Renal cortex interstitium (tissue), 11 donors: ENCODE data around the gene SLC25A25. TPM values are rescaled to one million over a fixed set of nuclear protein-coding genes. Genes with fewer than 3 reads are reported as not detected.

Experiments
- DNase-seq, 11 donors: peaks; one replicate each; pipeline ENCODE4 v3.0.0-alpha.2; 2013; ENCODE audit warnings: low read depth in 9 of 11, low spot score in 4 of 11; ENCODE audit errors: extremely low read depth in 1 of 11
- polyA plus RNA-seq, 3 donors: library from polyadenylated mRNA; unstranded; fragments of 120-200 nt; gene quantifications; one replicate each; pipeline ENCODE4 v1.2.1, GENCODE V29; 2013; ENCODE audit not compliant: insufficient read length in 3 of 3

The SLC25A25 gene
- polyA plus RNA-seq, 3 donors, result 13.0 to 14.9 (median 13.2) TPM

DNA sequence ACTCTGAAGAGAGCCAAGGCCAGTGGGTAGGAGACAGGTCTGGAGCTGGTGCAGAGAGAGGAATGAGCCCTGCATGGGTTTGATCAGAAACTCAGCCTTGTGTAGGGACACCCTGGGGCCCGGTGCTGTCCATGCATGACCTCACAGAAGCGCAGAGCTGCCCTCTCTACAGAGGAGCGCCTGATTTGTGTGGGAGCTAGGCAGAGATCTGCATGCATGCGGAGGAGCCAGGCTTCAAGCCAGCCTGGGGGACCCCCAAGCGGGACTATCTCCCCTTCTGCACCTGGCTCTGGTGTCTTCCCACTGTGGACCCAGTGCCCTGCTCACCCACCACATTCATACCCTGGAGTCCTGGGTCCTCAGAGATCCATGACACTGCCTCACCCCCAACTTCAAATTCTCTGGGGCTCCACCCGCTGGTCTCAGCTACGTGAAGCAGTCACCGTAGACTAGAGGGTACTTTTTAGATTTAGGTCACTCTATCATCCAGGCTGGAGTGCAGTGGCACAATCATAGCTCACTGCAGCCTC, 78.6 kb downstream of the SLC25A25 start:
- DNase-seq, result no peak

DNA sequence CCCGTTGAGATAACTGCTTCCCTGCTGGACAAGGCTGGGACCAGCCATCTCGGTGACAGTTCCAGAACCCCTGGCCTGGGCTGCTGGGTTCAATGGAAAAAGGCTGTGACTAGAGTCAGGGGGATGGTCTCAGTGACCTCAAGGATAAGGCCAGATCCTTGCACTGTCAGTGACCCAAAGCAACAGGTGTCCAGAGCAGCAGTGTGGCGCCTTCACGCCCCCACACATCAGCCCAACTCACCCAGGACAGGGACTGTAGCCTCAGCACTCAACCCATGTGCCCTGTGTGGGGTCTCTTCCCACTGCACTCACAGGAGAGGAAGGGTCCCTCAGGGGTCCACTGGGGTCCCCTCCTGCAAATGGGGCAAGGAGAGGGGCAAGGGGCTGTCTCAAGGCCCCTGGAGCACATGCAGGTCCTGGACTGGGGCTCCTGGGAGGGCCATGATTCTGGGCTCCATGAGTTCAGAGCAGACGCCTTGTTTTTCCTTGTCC, 80.5 kb downstream of the SLC25A25 start:
- no peak for DNase-seq

DNA sequence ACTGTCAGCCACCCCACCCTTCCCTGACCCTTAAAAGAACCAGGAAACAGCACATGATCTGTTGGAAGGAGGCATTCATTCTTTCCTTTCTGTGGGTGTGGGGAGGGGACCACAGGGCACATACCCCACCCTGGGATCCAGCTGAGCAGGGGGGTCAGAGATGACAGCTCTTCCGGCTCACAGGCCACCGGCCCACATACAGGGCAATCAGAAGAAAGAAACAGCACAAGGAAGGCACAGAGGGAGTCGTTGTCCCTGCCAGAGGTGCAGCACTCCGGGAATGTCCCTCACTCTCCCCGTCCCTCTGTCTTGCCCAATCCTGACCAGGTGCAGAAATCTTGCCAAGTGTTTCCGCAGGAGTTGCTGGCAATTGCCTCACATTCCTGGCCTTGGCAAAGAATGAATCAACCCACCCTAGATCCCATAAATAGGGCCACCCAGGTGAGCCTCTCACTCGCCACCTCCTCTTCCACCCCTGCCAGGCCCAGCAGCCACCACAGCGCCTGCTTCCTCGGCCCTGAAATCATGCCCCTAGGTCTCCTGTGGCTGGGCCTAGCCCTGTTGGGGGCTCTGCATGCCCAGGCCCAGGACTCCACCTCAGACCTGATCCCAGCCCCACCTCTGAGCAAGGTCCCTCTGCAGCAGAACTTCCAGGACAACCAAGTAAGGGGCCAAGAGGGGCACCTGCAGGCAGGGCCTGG, 81.1 kb downstream of the SLC25A25 start, which contains the start of gene LCN2:
TSS of gene LCN2 (plus strand) at position 453 of the 701 bp plus-strand sequence. CDS start at position 526, 73 bp downstream.
- no peak for DNase-seq

DNA sequence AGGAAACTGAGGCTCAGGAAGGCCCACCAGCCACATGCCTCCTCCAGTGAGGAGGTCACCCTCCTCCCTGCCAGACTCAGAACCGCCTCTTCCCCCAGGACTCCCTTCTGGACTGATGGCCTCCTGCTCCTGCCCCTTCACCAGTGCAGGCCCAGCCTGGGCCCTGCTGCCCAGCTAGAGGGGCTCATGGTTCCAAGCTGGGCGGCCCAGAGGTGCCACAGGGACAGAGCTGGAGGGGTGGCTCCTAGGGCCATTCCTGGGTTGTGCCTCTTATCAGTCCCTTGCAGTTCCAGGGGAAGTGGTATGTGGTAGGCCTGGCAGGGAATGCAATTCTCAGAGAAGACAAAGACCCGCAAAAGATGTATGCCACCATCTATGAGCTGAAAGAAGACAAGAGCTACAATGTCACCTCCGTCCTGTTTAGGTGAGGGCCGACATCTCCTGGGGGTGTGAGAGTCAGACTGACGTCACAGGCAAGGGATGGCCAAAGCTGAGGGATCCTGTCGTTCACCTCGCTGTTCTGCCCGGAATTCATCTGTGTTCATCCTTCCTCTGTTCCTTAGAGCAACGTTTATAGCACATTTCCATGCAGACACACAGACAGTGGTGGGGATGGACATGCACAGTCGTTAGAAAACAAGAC, 82.0 kb downstream of the SLC25A25 start:
- no peak for DNase-seq

DNA sequence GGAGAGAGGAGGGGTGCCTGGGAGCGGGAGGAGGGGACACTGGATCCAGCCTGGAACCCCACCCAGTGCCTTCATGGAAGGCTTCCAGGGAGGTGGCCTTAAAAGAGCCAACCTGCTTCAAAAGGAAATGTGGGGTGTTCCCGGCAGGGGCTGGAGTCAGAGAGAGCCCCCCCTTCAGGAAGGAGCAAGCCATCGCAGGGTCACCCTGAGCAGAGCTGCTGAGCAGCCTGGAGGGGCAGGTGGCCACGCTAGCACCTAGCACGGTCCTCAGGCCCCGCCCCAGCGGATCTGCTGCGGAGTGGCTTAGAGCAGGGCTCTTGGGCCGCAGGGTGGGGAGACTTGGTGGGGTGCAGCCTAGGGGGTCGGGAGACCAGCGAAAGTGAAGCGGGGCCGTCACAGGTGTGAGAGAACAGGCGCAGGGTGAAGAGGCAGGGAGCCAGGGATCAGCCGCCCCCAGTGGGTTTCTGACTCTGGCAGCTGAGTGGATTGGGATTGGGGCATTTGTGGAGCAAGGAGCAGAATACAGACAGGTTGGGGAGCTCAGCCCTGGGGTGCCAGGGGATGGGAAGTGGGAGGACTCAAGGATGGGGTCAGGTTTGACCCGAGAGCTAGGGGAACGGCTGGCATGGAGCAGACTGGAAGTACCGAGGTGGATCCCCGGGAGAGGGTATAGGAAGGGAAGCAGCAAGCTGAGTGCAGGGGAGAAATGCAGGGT, 82.7 kb downstream of the SLC25A25 start:
- DNase-seq, result no peak

DNA sequence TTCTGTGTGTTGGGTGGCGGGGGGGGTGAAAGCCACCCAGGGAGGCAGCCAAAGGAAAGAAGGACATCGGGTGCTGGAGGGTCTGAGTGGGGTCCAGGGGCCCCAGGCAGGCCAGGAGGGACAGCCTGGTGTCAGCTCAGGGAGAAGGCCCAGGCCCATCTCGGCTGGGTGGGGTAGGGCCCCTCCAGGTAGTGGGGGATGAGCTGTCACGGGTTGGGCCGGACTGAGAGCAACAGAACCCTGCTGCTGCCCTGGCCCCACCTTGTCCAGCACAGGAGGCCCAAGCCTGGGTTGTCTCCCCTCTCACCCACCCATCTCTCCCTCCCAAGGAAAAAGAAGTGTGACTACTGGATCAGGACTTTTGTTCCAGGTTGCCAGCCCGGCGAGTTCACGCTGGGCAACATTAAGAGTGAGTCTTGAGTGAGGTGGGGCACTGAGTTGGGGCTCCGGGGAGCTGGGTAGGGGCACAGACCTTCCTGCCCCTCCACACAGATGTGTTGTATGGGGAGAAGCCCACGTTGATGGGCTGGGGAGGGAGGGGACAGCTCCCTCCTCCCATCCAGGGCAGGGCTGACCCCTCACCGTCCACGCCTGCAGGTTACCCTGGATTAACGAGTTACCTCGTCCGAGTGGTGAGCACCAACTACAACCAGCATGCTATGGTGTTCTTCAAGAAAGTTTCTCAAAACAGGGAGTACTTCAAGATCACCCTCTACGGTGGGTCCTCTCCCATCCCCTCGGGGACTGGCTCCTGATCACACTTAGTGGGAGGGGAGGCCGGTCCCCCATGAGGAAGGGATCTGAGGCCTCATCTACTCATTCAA, 83.5 kb downstream of the SLC25A25 start:
- no peak for DNase-seq

DNA sequence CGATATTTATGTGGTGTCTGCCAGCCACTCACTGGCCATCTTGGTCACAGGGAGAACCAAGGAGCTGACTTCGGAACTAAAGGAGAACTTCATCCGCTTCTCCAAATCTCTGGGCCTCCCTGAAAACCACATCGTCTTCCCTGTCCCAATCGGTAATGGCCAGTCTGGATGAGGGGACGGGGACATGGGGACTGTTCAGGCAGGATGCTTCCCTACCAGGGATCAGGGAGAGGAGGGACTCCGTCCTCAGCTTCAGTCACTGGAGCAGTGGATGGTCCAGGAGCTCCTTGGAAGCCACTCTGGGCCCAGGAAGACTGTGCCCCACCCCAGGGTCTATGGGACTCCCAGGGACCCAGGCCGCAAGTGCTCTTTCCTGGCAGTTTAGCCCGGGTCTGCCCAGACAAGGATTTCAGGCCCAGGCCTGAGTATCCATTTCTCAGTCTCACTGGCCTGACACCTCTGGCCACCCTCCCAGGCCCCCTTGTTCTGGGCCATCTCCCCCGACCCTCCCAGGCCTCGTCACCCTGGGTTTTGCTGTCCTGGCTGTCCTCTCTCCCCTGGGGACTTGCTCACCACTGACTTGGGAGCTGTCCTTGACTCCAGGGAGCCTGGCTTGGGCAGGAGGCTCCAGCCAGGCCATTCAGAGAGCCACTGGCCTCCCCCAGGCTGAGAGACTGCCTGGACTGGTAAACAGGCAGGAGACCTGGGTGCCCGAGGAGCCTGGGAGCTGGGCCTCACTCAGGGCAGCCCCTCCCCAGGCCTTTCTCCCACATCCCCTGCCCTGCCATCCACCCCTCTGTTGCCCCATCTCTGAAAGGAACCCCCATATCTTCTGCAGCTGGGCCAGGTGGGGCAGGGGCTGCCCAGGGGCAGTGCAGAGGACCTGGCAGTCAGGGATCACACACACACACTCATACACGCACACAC, 84.4 kb downstream of the SLC25A25 start:
- DNase-seq, result no peak

DNA sequence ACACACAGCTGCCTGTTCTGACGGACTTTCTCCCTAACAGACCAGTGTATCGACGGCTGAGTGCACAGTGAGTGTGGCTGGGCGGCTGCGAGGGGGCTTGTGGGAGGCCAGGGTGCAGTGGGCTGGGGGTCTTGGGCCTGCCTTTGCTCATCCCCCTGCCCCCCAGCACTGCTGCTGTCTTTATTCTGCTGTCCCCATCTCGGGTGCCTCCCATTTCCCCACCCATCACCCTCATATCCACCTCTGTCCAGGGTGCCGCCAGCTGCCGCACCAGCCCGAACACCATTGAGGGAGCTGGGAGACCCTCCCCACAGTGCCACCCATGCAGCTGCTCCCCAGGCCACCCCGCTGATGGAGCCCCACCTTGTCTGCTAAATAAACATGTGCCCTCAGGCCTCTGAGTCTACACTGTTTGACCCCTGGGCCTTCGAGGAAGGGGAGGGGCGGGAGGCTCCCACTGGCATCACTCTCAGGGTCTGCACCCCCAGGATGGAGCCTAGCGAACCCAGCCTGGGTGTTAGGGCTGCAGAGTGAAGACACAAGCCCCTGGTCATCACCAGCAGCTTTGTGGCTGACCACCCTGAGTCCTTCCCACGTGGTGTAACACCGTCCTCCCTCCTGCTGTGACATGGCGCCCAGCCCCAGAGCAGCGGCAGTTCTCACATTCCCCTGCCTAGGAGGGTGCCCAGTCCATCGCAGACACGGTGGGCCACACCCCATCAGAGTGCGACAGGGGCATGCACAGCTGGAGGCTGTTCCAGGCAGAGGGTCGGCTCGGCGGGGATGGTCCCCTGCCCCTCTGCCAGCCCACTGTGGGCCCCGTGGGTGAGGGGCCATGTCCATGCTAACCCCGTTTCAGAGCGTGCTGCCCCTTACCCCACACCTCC, 85.3 kb downstream of the SLC25A25 start:
- DNase-seq, result no peak

DNA sequence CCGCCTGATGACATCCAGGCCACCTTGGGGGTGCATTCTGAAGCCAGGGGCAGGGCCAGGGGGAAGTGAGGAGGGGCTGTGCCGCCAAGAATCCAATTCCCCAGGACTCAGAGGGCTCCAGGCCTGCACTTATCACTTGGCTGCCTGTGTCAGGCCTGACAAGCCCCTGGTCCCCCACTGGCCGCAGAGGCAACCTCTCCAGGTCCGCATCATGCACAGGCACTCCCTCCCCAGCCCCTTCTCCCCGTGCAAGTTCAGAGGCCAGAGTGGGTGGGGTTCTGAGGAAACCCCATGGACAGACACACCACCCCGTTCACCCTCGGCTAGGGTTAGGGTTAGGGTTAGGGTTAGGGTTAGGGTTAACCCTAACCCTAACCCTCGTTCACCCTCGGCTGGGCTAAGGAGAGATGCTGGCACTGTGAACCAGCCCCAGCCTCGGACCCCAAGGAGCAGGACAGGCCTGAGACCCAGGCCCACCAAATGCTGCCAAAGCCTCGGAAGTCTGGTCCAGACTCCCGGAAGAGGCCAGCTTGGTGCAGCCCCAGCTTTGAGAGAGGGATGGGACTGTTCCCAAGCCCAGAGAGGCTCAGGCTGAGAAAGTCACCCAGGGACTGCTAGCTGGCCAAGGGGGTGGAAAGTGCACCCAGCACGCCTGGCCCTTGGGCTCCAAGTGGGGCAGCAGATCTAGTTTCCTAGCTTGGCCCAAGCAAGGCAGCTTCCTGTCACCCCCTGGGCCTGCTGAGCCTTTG, 86.1 kb downstream of the SLC25A25 start:
- no peak for DNase-seq

DNA sequence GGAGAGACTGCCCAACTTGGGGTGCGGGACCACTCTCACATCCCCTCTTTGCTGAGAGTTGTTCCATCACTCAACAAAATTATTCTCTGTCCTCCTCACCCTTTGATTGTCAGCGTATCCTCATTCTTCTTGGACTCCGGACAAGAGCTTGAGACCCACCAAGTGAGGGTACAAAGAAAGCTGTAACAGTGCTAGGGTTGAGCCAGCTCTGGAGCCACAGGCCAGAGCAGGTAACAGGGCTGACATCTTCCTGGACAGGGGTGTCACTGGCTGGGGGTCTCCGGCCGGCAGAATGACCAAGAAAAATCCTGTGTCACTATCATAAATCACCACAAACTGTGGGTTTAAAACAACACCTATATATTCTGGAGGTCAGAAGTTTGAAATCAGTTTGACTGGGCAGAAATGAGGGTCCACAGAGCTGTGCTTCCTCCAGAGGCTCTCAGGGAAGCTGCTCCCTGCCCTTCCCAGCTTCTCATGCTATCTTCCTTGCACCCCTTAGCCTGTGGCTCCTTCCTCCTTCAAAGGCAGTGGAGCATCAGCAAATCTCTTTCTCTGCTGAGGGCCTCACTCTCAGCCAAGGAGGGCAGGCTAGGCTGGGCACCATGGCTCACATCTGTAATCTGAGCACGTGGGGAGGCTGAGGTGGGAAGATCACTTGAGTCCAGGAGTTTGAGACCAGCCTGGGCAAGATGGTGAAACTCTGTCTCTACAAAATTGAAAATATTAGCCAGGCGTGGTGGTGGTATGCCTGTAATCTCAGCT, 87.9 kb downstream of the SLC25A25 start:
- no peak for DNase-seq

Other genes with a start within 250 kb of the SLC25A25 start
- 10 to 100 TPM; 75.7 to 92.9 (median 83.7) TPM for gene ENG, start 213.6 kb upstream of the SLC25A25 start, polyA plus RNA-seq
- gene AK1, start 190.6 kb upstream of the SLC25A25 start, polyA plus RNA-seq, result 10 to 100 TPM; 31.0 to 50.7 (median 36.3) TPM
- gene ST6GALNAC6, start 168.6 kb upstream of the SLC25A25 start, polyA plus RNA-seq, result 10 to 100 TPM; 41.8 to 49.0 (median 42.4) TPM
- gene ST6GALNAC4, start 151.2 kb upstream of the SLC25A25 start, polyA plus RNA-seq, result 10 to 100 TPM in 2 of 3 donors, 1 to 10 TPM in 1; 9.8 to 16.3 (median 13.1) TPM
- 1 to 10 TPM; 1.5 to 1.8 (median 1.7) TPM for gene PIP5KL1, start 137.5 kb upstream of the SLC25A25 start, polyA plus RNA-seq
- 10 to 100 TPM; 35.3 to 43.4 (median 36.3) TPM for gene DPM2, start 130.4 kb upstream of the SLC25A25 start, polyA plus RNA-seq
- gene EEIG1, start 87.2 kb upstream of the SLC25A25 start, polyA plus RNA-seq, result 10 to 100 TPM; 31.5 to 35.0 (median 34.1) TPM
- gene NAIF1, start 912 bp upstream of the SLC25A25 start, polyA plus RNA-seq, result 10 to 100 TPM in 2 of 3 donors, 1 to 10 TPM in 1; 8.7 to 11.4 (median 10.3) TPM
- gene PTGES2, start 59.5 kb downstream of the SLC25A25 start, polyA plus RNA-seq, result 10 to 100 TPM; 37.8 to 61.4 (median 55.5) TPM
- 1 to 10 TPM; 1.2 to 1.3 (median 1.2) TPM for gene LCN2, start 81.2 kb downstream of the SLC25A25 start, polyA plus RNA-seq
- gene BBLN, start 92.0 kb downstream of the SLC25A25 start, polyA plus RNA-seq, result 10 to 100 TPM; 30.0 to 51.0 (median 48.6) TPM
- 100 to 1,000 TPM; 115 to 139 (median 124) TPM for gene CIZ1, start 123.3 kb downstream of the SLC25A25 start, polyA plus RNA-seq
- 100 to 1,000 TPM; 106 to 279 (median 123) TPM for gene DNM1, start 135.1 kb downstream of the SLC25A25 start, polyA plus RNA-seq
- 100 to 1,000 TPM in 1 of 3 donors, 10 to 100 TPM in 2; 72.9 to 115 (median 81.4) TPM for gene GOLGA2, start 207.8 kb downstream of the SLC25A25 start, polyA plus RNA-seq
- gene SWI5, start 208.0 kb downstream of the SLC25A25 start, polyA plus RNA-seq, result 10 to 100 TPM; 29.3 to 34.2 (median 30.3) TPM